Stimulated activated CD4-positive, alpha-beta T cell treated with anti-CD3 and anti-CD28 coated beads, Interleukin-12 subunit alpha, Interleukin-12 subunit beta, amount 100 ng/mL, for 48 hours (primary cell): Measurements from ENCODE around the gene GPR78.

ENCODE experiments used
- DNase-seq, 3 donors: peaks; one replicate each; pipeline ENCODE4 v3.0.0-alpha.2; 2020; ENCODE audit warnings: low read depth in 2 of 3, low spot score in 1 of 3

The GPR78 gene

DNA sequence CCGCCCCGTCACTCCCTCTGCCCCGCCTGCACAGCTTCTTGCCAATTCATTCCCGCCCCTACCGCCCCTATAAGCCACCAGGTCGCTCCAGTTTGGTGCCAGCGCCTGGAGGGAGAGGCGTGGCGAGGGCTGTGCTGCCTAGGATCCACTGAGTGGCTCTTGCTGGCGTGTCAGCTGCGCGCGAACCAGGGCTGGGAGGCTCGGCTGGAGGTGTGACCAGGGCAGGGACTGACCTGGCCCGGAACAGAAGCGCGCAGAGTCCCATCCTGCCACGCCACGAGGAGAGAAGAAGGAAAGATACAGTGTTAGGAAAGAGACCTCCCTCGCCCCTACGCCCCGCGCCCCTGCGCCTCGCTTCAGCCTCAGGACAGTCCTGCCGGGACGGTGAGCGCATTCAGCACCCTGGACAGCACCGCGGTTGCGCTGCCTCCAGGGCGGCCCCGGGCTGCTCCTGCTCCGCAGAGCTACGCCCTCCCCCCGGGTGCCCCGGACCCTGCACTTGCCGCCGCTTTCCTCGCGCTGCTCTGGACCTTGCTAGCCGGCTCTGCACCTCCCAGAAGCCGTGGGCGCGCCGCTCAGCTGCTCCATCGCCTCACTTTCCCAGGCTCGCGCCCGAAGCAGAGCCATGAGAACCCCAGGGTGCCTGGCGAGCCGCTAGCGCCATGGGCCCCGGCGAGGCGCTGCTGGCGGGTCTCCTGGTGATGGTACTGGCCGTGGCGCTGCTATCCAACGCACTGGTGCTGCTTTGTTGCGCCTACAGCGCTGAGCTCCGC lies at the start of gene GPR78:
Gene GPR78 (plus strand): TSS at position 72 of the 773 bp plus-strand sequence. CDS start 591 bp downstream, at position 663.
- peak; percentile 4 to 19 (median 16) for DNase-seq

DNA sequence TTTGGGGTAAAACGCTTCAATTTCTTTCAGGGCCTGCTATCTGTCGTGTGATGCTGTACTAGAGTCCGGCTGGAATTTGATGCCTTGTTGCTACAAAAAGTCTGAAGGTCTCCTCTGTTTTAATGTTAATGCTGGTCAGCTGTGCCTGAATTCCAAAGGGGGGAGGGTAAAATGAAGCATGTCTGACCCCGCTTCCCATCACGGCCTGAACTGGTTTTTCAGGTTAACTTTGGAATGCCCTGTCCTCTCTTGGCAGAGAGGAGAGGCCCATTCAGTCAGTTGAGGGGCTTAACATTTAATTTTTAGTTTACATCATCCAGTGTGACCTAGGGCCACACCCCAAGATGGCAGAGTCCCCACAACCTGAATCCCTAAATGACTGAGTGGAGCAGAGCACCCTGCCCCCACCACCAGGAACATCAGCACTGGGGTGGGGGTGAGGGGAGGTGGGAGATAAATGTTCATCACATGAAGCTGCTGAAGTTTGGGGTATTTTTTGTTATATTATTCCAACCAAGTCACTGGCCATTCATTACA lies 47.9 kb upstream of the GPR78 start:
- no peak for DNase-seq

- no peak for DNase-seq
Observed at GRCh38 chr4:8533274-8533865, 46.8 kb upstream of the GPR78 start.

GRCh38 chr4:8534129-8534528 lies 46.1 kb upstream of the GPR78 start:
- no peak for DNase-seq

- no peak for DNase-seq
Observed at GRCh38 chr4:8534611-8535010, 45.6 kb upstream of the GPR78 start.

GRCh38 chr4:8536467-8536866 lies 43.7 kb upstream of the GPR78 start:
- DNase-seq = no peak

- no peak for DNase-seq
Observed at GRCh38 chr4:8537041-8537461, 43.1 kb upstream of the GPR78 start.

GRCh38 chr4:8538076-8538702 lies 42.0 kb upstream of the GPR78 start:
- no peak for DNase-seq

GRCh38 chr4:8538703-8539567 lies 41.3 kb upstream of the GPR78 start:
- no peak for DNase-seq

DNA sequence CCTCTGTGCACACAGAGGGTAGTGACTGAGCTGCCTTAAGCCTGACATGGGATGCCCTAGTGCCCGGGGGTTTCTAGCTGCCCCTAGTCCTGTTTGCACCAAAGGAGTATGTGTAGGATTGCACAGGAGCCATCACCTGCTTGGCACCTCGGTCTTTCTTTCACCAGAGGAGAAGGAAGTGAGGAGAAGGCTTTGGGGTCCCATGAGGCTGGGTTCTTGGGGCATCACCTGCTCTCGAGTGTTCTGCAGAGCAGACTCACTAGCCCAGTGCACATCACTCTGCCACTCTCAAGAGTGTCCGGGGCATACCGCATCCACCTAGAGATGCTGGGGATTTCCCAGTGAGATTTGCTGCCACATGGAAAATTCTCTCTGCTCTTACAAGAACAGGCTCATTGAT lies 40.5 kb upstream of the GPR78 start:
- no peak for DNase-seq

- DNase-seq = peak in 2 of 3 donors; percentile 5 to 11
Observed at GRCh38 chr4:8540072-8540471, 40.1 kb upstream of the GPR78 start.

DNA sequence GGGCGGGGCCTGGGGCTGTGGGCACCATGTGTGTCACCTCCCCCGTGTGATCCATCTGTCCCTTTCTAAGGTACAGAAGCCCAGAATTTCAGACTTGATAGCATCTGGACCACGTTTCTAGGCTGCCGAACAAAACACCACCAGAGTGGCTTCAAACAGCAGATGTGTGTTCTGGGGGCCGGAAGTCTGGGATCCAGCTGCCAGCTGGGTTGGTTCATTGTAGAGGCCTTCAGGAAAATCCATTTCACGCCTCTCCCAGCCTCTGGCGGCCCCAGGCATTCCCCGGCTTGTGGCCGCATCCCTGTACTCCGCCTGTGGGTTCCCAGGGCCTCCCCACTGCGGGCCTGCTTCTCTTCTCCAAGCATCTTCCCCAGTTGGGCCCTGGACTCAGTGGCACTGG lies 39.6 kb upstream of the GPR78 start:
- no peak for DNase-seq

GRCh38 chr4:8540991-8541390 lies 39.2 kb upstream of the GPR78 start:
- no peak for DNase-seq

DNA sequence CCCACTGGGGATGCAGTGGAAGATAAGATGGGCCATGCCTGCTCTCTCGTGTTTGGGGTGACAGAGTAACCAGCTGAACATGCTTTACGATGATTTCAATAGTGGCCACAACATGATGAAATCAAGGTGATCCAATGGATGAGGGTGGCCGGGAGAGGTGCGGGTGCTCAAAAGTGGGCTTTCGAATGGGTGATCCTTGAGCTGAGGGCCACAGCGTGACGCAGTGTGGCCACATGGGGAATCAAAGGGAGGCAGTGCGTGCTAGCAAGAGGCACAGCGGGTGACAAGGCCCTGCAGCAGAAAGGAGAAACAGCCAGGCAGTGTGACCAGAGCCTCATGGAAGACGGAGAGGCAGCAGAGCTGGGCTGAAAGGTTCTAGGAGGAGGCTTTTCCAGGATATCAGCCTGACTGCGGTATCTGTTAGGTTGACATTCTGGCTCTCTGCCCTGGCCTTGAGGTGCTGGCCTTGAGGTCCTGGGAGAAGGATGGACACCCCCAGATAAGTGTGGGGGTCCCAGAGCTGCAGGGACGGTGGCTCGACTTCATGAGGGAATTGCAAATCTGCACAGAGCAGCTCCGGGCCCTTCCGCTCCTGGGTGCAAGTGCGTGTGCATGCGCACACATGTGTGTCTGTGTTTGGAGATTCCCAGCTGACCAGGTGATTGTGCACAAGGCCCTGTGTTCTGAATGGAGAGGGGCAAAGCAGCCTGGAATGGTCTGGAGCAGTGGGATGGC lies 38.0 kb upstream of the GPR78 start:
- DNase-seq = no peak

DNA sequence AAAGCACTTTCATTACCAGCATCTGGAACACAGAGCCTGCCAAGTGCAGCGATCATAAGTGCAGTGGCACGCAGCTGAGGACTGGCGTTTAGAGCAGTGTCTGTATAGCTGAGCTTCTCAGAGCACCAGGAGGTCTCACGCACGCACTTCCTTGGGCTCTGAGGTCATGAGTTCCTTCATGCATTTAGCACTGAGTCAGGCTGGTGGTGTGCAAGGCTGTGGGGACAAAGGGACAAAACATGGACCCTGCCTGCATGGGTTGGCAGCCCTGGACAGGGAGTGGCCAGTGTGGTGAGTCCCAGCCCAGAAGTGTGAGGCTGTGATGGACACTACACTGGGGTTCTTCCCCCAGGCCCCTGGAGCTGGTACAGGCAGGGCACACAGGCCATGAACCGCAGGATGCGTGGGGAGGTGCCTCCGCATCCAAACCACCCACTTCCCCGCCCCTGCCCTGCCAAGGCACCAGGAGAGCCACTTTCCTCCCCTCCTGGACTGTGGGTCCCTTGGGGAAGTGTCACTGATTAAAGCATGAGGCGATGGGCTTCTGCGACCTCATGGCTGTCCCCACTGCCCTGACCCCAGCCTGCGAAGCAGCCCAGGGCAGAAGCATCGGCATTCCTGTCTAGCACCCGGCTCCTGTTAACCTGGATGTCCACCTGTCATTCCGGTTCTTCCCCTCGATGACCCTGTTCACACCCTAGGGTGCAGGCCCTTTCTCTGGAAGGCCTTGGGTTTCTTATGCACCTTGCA lies 37.2 kb upstream of the GPR78 start:
- no peak for DNase-seq

DNA sequence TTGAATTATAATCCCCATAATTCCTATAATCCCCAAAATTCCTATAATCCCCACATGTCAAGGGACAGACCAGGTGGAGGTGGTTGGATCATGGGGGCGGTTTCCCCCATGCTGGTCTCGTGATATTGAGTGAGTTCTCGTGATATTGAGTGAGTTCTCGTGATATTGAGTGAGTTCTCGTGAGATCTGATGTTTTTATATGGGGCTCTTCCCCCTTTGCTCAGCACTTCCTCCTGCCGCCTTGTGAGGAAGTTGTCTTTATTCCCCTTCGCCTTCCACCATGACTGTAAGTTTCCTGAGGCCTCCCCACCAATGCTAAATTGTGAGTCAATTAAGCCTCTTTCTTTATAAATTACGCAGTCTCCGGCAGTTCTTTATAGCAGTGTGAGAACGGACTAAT lies 36.6 kb upstream of the GPR78 start:
- no peak for DNase-seq

GRCh38 chr4:8544282-8544681 lies 35.9 kb upstream of the GPR78 start:
- DNase-seq = no peak

GRCh38 chr4:8544741-8545438 lies 35.3 kb upstream of the GPR78 start:
- no peak for DNase-seq

- no peak for DNase-seq
Observed at GRCh38 chr4:8545439-8545765, 34.8 kb upstream of the GPR78 start.
